Epithelial cell of proximal tubule (primary cell): ENCODE measurements around the gene GRK4. TPM values are rescaled to one million over a fixed set of nuclear protein-coding genes. Genes with fewer than 3 reads are reported as not detected.

ENCODE experiments used
- DNase-seq: peaks from one replicate; pipeline ENCODE4 v3.0.0-alpha.2; 2011; ENCODE audit warnings: low read depth
- H3K4me3 ChIP-seq: 2 replicates; pipeline ENCODE4 v1.5.1; 2011; ENCODE audit warnings: low read depth, mild to moderate bottlenecking, low read length
- total RNA-seq: library from RNA; depleted of rRNA; stranded (reverse); fragments of >200 nt; gene quantifications from 2 replicates; pipeline ENCODE4 v1.2.3, GENCODE V29; 2015
- TF ChIP-seq, protein P1 (sequence below): conservative IDR thresholded peaks from 2 replicates; pipeline ENCODE4 v1.5.1; 2012; ENCODE audit warnings: low read depth, mild to moderate bottlenecking, low read length

The GRK4 gene
- total RNA-seq, 1 donor from 2014 or later = 1.3 TPM

DNA sequence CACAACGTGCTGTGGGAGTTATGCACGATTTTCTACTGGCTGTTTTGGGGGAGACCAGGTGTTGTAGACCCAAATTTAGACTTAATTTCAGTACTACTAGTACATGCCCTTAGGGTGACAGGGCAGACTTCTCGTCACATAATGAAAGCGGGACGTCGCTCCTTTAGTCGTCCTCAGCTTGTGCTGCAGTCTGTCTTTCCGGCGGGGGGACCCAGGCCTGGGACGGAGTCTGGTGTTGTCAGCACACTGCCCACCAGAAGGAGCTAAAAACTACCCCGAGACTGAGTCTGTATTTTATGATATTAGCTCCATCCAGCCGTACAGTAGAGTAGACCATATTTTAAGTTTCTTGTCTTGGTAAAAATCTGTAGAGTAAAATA lies 35.7 kb upstream of the GRK4 start:
- no peak for DNase-seq
- no peak overlapping the region for H3K4me3 ChIP-seq
- TF ChIP-seq, protein P1, sequence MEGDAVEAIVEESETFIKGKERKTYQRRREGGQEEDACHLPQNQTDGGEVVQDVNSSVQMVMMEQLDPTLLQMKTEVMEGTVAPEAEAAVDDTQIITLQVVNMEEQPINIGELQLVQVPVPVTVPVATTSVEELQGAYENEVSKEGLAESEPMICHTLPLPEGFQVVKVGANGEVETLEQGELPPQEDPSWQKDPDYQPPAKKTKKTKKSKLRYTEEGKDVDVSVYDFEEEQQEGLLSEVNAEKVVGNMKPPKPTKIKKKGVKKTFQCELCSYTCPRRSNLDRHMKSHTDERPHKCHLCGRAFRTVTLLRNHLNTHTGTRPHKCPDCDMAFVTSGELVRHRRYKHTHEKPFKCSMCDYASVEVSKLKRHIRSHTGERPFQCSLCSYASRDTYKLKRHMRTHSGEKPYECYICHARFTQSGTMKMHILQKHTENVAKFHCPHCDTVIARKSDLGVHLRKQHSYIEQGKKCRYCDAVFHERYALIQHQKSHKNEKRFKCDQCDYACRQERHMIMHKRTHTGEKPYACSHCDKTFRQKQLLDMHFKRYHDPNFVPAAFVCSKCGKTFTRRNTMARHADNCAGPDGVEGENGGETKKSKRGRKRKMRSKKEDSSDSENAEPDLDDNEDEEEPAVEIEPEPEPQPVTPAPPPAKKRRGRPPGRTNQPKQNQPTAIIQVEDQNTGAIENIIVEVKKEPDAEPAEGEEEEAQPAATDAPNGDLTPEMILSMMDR = no peak

DNA sequence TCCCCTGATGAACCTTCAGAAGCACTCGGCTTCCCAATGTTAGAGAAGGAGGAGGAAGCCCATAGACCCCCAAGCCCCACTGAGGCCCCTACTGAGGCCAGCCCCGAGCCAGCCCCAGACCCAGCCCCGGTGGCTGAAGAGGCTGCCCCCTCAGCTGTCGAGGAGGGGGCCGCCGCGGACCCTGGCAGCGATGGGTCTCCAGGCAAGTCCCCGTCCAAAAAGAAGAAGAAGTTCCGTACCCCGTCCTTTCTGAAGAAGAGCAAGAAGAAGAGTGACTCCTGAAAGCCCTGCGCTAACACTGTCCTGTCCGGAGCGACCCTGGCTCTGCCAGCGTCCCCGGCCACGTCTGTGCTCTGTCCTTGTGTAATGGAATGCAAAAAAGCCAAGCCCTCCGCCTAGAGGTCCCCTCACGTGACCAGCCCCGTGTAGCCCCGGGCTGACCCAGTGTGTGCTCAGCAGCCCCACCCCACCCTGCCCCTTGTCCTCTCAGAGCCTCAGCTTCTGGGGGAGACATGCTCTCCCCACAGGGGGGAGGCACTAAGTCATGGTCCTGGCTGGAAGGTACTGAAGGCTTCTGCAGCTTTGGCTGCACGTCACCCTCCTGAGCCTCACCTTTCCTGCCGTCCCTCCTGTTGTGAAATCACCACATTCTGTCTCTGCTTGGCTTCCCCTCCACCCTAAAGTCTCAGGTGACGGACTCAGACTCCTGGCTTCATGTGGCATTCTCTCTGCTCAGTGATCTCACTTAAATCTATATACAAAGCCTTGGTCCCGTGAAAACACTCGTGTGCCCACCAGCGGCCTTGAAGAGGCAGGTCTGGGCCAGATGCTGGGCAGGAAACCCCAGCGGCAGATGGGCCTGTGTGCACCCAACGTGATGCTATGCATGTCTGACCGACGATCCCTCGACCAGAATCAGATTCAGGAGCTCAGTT lies 34.9 kb upstream of the GRK4 start:
- TF ChIP-seq, protein P1 = no peak
- no peak for DNase-seq

DNA sequence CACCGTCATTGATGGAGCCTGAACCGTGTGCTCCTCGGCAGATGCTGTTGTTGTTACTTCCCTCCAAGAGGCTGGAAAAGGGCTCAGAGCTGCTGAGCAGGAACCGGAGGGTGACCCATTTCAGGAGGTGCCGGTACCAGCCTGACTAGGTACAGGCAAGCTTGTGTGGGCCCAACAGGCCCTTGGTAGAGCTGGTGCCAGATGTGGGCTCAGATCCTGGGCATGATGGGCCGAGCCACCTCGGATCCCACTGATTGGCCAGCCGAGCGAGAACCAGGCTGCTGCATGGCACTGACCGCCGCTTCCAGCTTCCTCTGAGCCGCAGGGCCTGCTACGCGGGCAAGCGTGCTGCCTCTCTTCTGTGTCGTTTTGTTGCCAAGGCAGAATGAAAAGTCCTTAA lies 33.9 kb upstream of the GRK4 start:
- no peak for DNase-seq
- H3K4me3 ChIP-seq = no peak overlapping the region
- TF ChIP-seq, protein P1 = no peak

More for the DNA sequence above, 34.9 kb upstream of the GRK4 start:
- no peak overlapping the region for H3K4me3 ChIP-seq

DNA sequence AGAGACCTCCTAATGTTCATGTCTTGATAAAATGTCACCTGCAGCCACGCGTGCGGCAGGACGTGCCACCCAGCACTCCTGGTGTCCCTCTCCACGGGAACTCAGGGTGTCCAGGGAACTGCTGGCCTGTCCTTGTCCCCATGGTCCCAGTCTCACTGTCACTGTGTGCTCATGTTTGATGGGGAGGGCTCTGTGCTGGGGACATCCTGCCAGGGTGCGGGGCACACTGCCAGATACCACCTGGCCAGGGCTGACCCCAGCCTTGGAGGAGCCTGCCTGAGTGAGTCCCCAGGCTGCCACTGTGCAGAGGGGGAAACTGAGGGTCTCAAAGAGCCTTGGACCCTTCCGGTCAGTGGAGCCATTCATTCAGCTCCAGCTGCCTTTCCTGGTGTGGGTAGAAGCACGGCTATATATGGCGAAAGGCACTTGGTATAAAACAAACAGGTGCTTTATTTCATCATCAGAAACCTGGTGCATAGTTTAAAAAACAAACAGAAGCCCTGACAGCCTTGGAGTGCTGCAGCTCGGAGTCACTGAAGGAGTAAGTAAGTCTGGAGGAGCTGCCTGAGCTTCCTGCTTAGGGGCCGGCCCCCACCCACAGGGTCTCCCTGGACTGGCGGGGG lies 33.1 kb upstream of the GRK4 start:
- TF ChIP-seq, protein P1 = no peak
- no peak overlapping the region for H3K4me3 ChIP-seq
- DNase-seq = no peak

DNA sequence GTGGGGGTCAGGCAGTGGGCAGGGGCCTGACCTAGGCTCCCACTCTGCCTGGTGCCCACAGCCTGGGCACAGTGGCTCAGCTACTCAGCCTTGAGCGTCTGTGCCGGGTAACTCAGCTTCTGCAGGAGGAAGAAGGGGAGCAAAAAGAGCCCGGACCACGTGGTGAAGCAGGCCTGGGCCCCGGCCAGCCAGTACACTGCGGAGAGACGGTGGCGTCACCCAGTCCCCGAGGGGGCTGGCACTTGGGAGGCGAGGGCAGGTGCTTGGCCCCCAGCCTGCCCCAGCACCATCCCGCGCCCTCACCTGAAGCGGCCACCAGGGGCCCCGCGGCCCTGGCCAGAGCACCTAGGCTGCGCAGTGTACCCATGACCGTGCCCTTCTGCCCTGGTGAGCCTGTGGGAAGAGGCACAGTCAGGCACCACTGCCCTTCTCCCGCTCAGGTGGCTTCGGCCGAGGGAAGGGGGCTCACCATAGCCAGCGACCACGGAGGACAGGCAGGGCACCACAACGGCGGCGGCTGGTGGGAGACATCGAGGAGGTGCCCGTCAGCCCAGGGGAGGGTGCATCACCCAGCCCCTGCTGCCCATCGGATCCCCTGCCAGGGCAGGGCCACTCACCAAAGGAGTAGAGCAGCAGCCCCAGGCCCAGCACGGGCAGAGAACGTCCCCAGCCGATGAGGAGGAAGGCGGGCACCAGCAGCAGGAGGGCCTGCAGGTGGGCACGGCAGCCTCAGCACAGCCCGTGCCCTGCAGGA lies 32.4 kb upstream of the GRK4 start:
- no peak for DNase-seq
- TF ChIP-seq, protein P1 = no peak
- H3K4me3 ChIP-seq = no peak overlapping the region

DNA sequence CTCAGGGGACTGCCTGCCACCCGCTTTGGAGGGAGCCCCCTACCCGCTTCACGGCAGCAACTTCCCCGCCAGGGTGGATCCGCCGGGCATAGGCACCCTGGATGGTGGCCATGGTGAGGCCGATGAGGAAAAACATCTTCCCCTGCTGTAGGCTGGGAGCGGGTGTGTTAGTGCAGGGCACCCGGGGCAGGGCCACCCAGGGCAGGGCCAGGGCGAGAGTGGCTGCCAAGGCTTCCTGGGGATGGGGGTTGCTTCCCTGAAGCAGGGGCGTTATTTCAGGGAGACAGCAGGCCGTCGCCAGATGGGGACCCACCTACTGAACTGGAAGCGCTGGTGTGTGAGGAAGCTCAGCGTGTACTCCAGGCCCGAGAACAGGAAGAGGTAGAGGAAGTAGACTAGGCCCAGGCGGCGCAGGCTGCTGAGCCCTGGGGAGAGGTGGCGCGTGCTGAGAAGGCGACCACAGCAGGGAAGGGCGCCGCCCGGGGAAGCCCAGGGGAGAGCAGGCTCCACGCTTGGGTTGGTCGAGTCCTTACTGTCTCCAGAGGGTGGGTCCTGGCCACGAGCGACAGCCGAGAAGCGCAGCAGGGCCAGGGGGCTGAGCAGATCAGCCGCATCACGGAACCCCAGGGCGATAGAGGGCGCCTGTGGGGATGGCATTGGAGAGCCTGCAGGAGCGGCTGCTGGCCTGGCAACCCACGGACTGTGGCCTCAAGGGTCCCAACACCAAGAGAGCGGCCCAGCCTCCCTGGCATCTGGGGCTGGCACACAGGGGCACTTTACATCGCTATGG lies 31.7 kb upstream of the GRK4 start:
- TF ChIP-seq, protein P1 = no peak
- no peak overlapping the region for H3K4me3 ChIP-seq
- DNase-seq = no peak
